Measurements from ENCODE around the gene PLOD3. TPM values are rescaled to one million over a fixed set of nuclear protein-coding genes. Genes with fewer than 3 reads are reported as not detected.

The PLOD3 gene
- total and polyA plus RNA-seq, 4 donors: 38.9 to 104 (median 58.2) TPM

GRCh38 chr7:101162551-101163278 lies 54.7 kb downstream of the PLOD3 start:
- DNase-seq: peak; percentile 59 to 72 (median 70)
- 2 to 3% methylated on average over 30 to 73 of the region's 74 CpGs for WGBS, 2 donors
- no peak overlapping the region for H3K27ac ChIP-seq (ENCODE audit: low read depth in 1 of 2, low read length in 1 of 2)
- H3K9me3 ChIP-seq (ENCODE audit: control insufficient read depth in 4 of 4, insufficient read depth in 3 of 4, low read length in 3 of 4): peaks cover 0 to 7% (median 0%) of the 10 kb centered on the region in 4 donors
- no peak overlapping the region for H3K4me3 ChIP-seq
- no peak overlapping the region for H3K9ac ChIP-seq (ENCODE audit: insufficient read depth in 1 of 2, low read length in 2 of 2)
- H3K4me1 ChIP-seq (ENCODE audit: control insufficient read depth in 5 of 5, insufficient read depth in 5 of 5, low read length in 5 of 5): peaks cover 0 to 34% (median 19%) of the 10 kb centered on the region in 5 donors
- H3K27me3 ChIP-seq (ENCODE audit: control insufficient read depth in 3 of 3, insufficient read depth in 3 of 3, low read length in 2 of 3): peaks cover 7 to 30% (median 28%) of the 10 kb centered on the region in 3 donors
- ATAC-seq (ENCODE audit: insufficient read depth, low FRiP score): no peak
- no peak for TF ChIP-seq CTCF (IDR thresholded peaks at IDR 0.05; ENCODE audit: control extremely low read depth, extremely low read depth)
- H3K36me3 ChIP-seq (ENCODE audit: control insufficient read depth in 4 of 4, insufficient read depth in 4 of 4, low read length in 4 of 4): peaks cover 0 to 21% (median 7%) of the 10 kb centered on the region in 4 donors

GRCh38 chr7:101161692-101162471 lies 55.5 kb downstream of the PLOD3 start:
- 77 to 84% methylated on average over 17 of the region's 17 CpGs for WGBS, 2 donors
- peaks cover 7 to 21% (median 19%) of the 10 kb centered on the region in 3 donors for H3K27me3 ChIP-seq (ENCODE audit: control insufficient read depth in 3 of 3, insufficient read depth in 3 of 3, low read length in 2 of 3)
- ATAC-seq (ENCODE audit: insufficient read depth, low FRiP score): no peak

GRCh38 chr7:101160910-101161309 lies 56.5 kb downstream of the PLOD3 start:
- ATAC-seq (ENCODE audit: insufficient read depth, low FRiP score): no peak
- Histone ChIP-seq H3K9ac (ENCODE audit: insufficient read depth in 1 of 2, low read length in 2 of 2) (no peak overlapping the region), H3K27ac (ENCODE audit: low read depth in 1 of 2, low read length in 1 of 2) (no peak overlapping the region), H3K4me3 (no peak overlapping the region), H3K4me1 (ENCODE audit: control insufficient read depth in 5 of 5, insufficient read depth in 5 of 5, low read length in 5 of 5) (peaks cover 0 to 33% (median 19%) of the 10 kb centered on the region in 5 donors), H3K36me3 (ENCODE audit: control insufficient read depth in 4 of 4, insufficient read depth in 4 of 4, low read length in 4 of 4) (peaks cover 3 to 26% (median 12%) of the 10 kb centered on the region in 4 donors), H3K9me3 (ENCODE audit: control insufficient read depth in 4 of 4, insufficient read depth in 3 of 4, low read length in 3 of 4) (peaks cover 0 to 7% (median 0%) of the 10 kb centered on the region in 4 donors), H3K27me3 (ENCODE audit: control insufficient read depth in 3 of 3, insufficient read depth in 3 of 3, low read length in 2 of 3) (peaks cover 7 to 15% (median 15%) of the 10 kb centered on the region in 3 donors)
- no peak for TF ChIP-seq CTCF (IDR thresholded peaks at IDR 0.05; ENCODE audit: control extremely low read depth, extremely low read depth)
- peak in 1 of 3 donors; percentile 49 for DNase-seq

More at GRCh38 chr7:101161692-101162471, 55.5 kb downstream of the PLOD3 start:
- peak; percentile 38 to 60 (median 53) for DNase-seq
- no peak overlapping the region for H3K27ac ChIP-seq (ENCODE audit: low read depth in 1 of 2, low read length in 1 of 2)
- peaks cover 0 to 7% (median 0%) of the 10 kb centered on the region in 4 donors for H3K9me3 ChIP-seq (ENCODE audit: control insufficient read depth in 4 of 4, insufficient read depth in 3 of 4, low read length in 3 of 4)
- peaks cover 2 to 25% (median 10%) of the 10 kb centered on the region in 4 donors for H3K36me3 ChIP-seq (ENCODE audit: control insufficient read depth in 4 of 4, insufficient read depth in 4 of 4, low read length in 4 of 4)
- TF ChIP-seq CTCF (IDR thresholded peaks at IDR 0.05; ENCODE audit: control extremely low read depth, extremely low read depth): no peak
- peaks cover 0 to 34% (median 19%) of the 10 kb centered on the region in 5 donors for H3K4me1 ChIP-seq (ENCODE audit: control insufficient read depth in 5 of 5, insufficient read depth in 5 of 5, low read length in 5 of 5)
- H3K4me3 ChIP-seq: no peak overlapping the region
- H3K9ac ChIP-seq (ENCODE audit: insufficient read depth in 1 of 2, low read length in 2 of 2): no peak overlapping the region

Data from lung (tissue), 12 donors.